Neutrophil (primary cell): ENCODE measurements around the gene RGS9BP.
"Not testable (repeated sequence)": the region's sequence is repeated elsewhere in the genome, so short reads cannot be mapped to it uniquely, and the experiment has no call there.

Experiments used
- H3K27ac ChIP-seq: fragments of 200-600 bp; sonication (generic); 2 replicates; pipeline ENCODE4 v1.5.1; 2016; ENCODE audit warnings: mild to moderate bottlenecking, moderate library complexity
- H3K27me3 ChIP-seq: fragments of 200-600 bp; sonication (generic); 2 replicates; pipeline ENCODE4 v1.6.0; 2016; ENCODE audit warnings: mild to moderate bottlenecking
- H3K36me3 ChIP-seq: fragments of 200-600 bp; sonication (generic); 2 replicates; pipeline ENCODE4 v1.5.1; 2017
- H3K4me1 ChIP-seq, 2 experiments: fragments of 200-600 bp in 1 of 2; sonication (generic) in 1 of 2; 1 replicate in 1 of 2; 2 replicates in 1 of 2; pipeline versions ENCODE4 v1.5.1 to v1.6.1; 2013 to 2016; ENCODE audit warnings: low read depth in 1 of 2, low read length in 1 of 2, mild to moderate bottlenecking in 1 of 2, moderate library complexity in 1 of 2; ENCODE audit not compliant: control insufficient read depth in 1 of 2, insufficient read depth in 1 of 2
- H3K4me3 ChIP-seq, 2 experiments: fragments of 200-600 bp in 1 of 2; sonication (generic) in 1 of 2; 1 replicate in 1 of 2; 2 replicates in 1 of 2; pipeline ENCODE4 v1.5.1; 2013 to 2016; ENCODE audit warnings: low read depth in 1 of 2, low read length in 1 of 2, mild to moderate bottlenecking in 1 of 2, moderate library complexity in 1 of 2
- H3K9me3 ChIP-seq: fragments of 200-600 bp; sonication (generic); 2 replicates; pipeline ENCODE4 v1.5.1; 2016
- CTCF ChIP-seq: fragments of 200-600 bp; sonication (generic); IDR thresholded peaks from 2 replicates; pipeline ENCODE4 v1.5.1; 2016; ENCODE audit warnings: antibody characterized with exemption

Gene RGS9BP

GRCh38 chr19:32650671-32651070, 25.0 kb upstream of the RGS9BP start:
- Histone ChIP-seq H3K9me3 (no peaks in the 10 kb centered on the region), H3K4me3 (no peak overlapping the region), H3K27ac (no peak overlapping the region), H3K4me1 (peaks cover 6 to 11% of the 10 kb centered on the region in 2 experiments), H3K27me3 (no peaks in the 10 kb centered on the region), H3K36me3 (peaks cover 60% of the 10 kb centered on the region)
- no peak for TF ChIP-seq CTCF

GRCh38 chr19:32651729-32652140, 23.9 kb upstream of the RGS9BP start:
- Histone ChIP-seq H3K4me1 (peaks cover 6 to 11% of the 10 kb centered on the region in 2 experiments), H3K27me3 (no peaks in the 10 kb centered on the region), H3K27ac (no peak overlapping the region), H3K36me3 (peaks cover 58% of the 10 kb centered on the region), H3K9me3 (no peaks in the 10 kb centered on the region), H3K4me3 (no peak overlapping the region)
- TF ChIP-seq CTCF: no peak

- peaks cover 52% of the 10 kb centered on the region for H3K36me3 ChIP-seq
- H3K4me1 ChIP-seq: peaks cover 6 to 11% of the 10 kb centered on the region in 2 experiments
- not testable (repeated sequence) for H3K27me3 ChIP-seq, H3K9me3 ChIP-seq, H3K27ac ChIP-seq, H3K4me3 ChIP-seq
Observed at GRCh38 chr19:32652331-32652730, 23.3 kb upstream of the RGS9BP start.

GRCh38 chr19:32652894-32653598, 22.6 kb upstream of the RGS9BP start:
- Histone ChIP-seq H3K27ac (no peak overlapping the region), H3K36me3 (peaks cover 49% of the 10 kb centered on the region), H3K4me3 (no peak overlapping the region), H3K27me3 (no peaks in the 10 kb centered on the region), H3K9me3 (no peaks in the 10 kb centered on the region), H3K4me1 (peaks cover 6 to 11% of the 10 kb centered on the region in 2 experiments)
- TF ChIP-seq CTCF: no peak

GRCh38 chr19:32653599-32653915, 22.1 kb upstream of the RGS9BP start:
- H3K36me3 ChIP-seq: peaks cover 50% of the 10 kb centered on the region
- no peak overlapping the region for H3K4me3 ChIP-seq
- H3K27me3 ChIP-seq: no peaks in the 10 kb centered on the region

GRCh38 chr19:32656379-32656778, 19.3 kb upstream of the RGS9BP start:
- H3K4me3 ChIP-seq, H3K9me3 ChIP-seq: not testable (repeated sequence)

More at GRCh38 chr19:32653599-32653915, 22.1 kb upstream of the RGS9BP start:
- Histone ChIP-seq H3K9me3 (no peaks in the 10 kb centered on the region), H3K27ac (no peak overlapping the region), H3K4me1 (peaks cover 6 to 11% of the 10 kb centered on the region in 2 experiments)
- TF ChIP-seq CTCF: no peak

More at GRCh38 chr19:32656379-32656778, 19.3 kb upstream of the RGS9BP start:
- H3K27me3 ChIP-seq, H3K4me1 ChIP-seq, H3K27ac ChIP-seq: not testable (repeated sequence)
- peaks cover 39% of the 10 kb centered on the region for H3K36me3 ChIP-seq
